Activated CD8-positive, alpha-beta T cell treated with anti-CD3 and anti-CD28 coated beads, Interleukin-2, amount 10 ng/mL, durations not matched to agents 7 days and 5 days (primary cell): ENCODE results near the gene ZFR. TPM values are rescaled to one million over a fixed set of nuclear protein-coding genes. Genes with fewer than 3 reads are reported as not detected.
"Not testable (repeated sequence)": the region's sequence is repeated elsewhere in the genome, so short reads cannot be mapped to it uniquely, and the experiment has no call there.

Experiments
- ATAC-seq: fragments of 150-1000 bp; cut with Tn5 transposase; one replicate; pipeline ENCODE4 v1.10.0; 2021; ENCODE audit warnings: moderate library complexity
- CTCF ChIA-PET: fragments of 350-600 bp; sonication (Branson Sonifier 250); formaldehyde crosslinking; loops from one replicate; lab custom pipeline; 2021; ENCODE audit warnings: antibody characterized with exemption; lab: Charles Lee
- POLR2A ChIA-PET: fragments of 350-600 bp; sonication (Branson Sonifier 250); formaldehyde crosslinking; loops from one replicate; lab custom pipeline; 2021; ENCODE audit warnings: antibody characterized with exemption; lab: Charles Lee
- DNase-seq: peaks from one replicate; pipeline ENCODE4 v3.0.0-alpha.2; 2020
- H3K27ac Mint-ChIP-seq: one replicate; pipeline ENCODE4 v1.8.0; 2021; ENCODE audit warnings: mild to moderate bottlenecking, mixed read lengths
- H3K27me3 Mint-ChIP-seq: one replicate; pipeline ENCODE4 v1.8.0; 2021; ENCODE audit warnings: low read depth, mixed read lengths
- H3K36me3 Mint-ChIP-seq: one replicate; pipeline ENCODE4 v1.8.0; 2021; ENCODE audit warnings: low read depth, mixed read lengths
- H3K4me1 Mint-ChIP-seq: one replicate; pipeline ENCODE4 v1.8.0; 2021; ENCODE audit warnings: low read depth, mixed read lengths
- H3K4me3 Mint-ChIP-seq: one replicate; pipeline ENCODE4 v1.8.0; 2021; ENCODE audit warnings: mild to moderate bottlenecking, mixed read lengths
- H3K9me3 Mint-ChIP-seq: one replicate; pipeline ENCODE4 v1.8.0; 2022; ENCODE audit warnings: mixed read lengths; ENCODE audit not compliant: insufficient read depth
- total RNA-seq, 2 experiments: library from RNA; stranded (reverse); gene quantifications; one replicate each; pipeline ENCODE4 v1.2.3, GENCODE V29; 2021

The ZFR gene
- total RNA-seq, 2 experiments from 2014 or later: 46.3 to 48.7 TPM

GRCh38 chr5:32331217-32331934 is 113.2 kb downstream of the ZFR start:
- CTCF ChIA-PET: interaction anchor here (0.6 to 4.7 kb wide), 8 partner anchors 12 to 1033 kb away, joined by 3 to 134 read pairs (median 4); no protein-coding TSS in a partner anchor
- no peak for ATAC-seq
- H3K36me3 Mint-ChIP-seq: no peaks in the 10 kb centered on the region
- no peaks in the 10 kb centered on the region for H3K27me3 Mint-ChIP-seq
- peaks cover 2% of the 10 kb centered on the region for H3K4me1 Mint-ChIP-seq
- H3K4me3 Mint-ChIP-seq: no peak overlapping the region
- no peak overlapping the region for H3K27ac Mint-ChIP-seq
- POLR2A ChIA-PET: no interaction called here
- no peaks in the 10 kb centered on the region for H3K9me3 Mint-ChIP-seq
- DNase-seq: no peak

- Mint-ChIP-seq H3K4me3 (no peak overlapping the region), H3K9me3 (no peaks in the 10 kb centered on the region), H3K36me3 (no peaks in the 10 kb centered on the region), H3K27ac (no peak overlapping the region), H3K27me3 (no peaks in the 10 kb centered on the region), H3K4me1 (peaks cover 2% of the 10 kb centered on the region)
- POLR2A ChIA-PET: interaction anchor here (1.0 kb wide), 1 partner anchor 41 kb away, joined by 3 read pairs; no protein-coding TSS in a partner anchor
- ATAC-seq: no peak
- CTCF ChIA-PET: interaction anchor here (0.7 to 4.7 kb wide), 22 partner anchors 9 to 254 kb away, joined by 3 to 134 read pairs (median 4); no protein-coding TSS in a partner anchor
- no peak for DNase-seq
Observed at GRCh38 chr5:32330126-32330971, 114.2 kb downstream of the ZFR start.

GRCh38 chr5:32329395-32329834 is 115.1 kb downstream of the ZFR start:
- CTCF ChIA-PET: interaction anchor here (0.5 to 4.7 kb wide), 31 partner anchors 10 to 271 kb away, joined by 3 to 134 read pairs (median 4); no protein-coding TSS in a partner anchor

GRCh38 chr5:32326216-32326772 is 118.2 kb downstream of the ZFR start:
- no peak for DNase-seq
- no peak for ATAC-seq
- Mint-ChIP-seq H3K9me3 (no peaks in the 10 kb centered on the region), H3K4me1 (peaks cover 2% of the 10 kb centered on the region), H3K4me3 (no peak overlapping the region), H3K27ac (no peak overlapping the region), H3K36me3 (peaks cover 6% of the 10 kb centered on the region), H3K27me3 (no peaks in the 10 kb centered on the region)
- POLR2A ChIA-PET: no interaction called here
- CTCF ChIA-PET: no interaction called here

More at GRCh38 chr5:32329395-32329834, 115.1 kb downstream of the ZFR start:
- peak; percentile 67 for DNase-seq
- ATAC-seq: peak; percentile 92
- H3K36me3 Mint-ChIP-seq: no peaks in the 10 kb centered on the region
- peaks cover 2% of the 10 kb centered on the region for H3K4me1 Mint-ChIP-seq
- no peaks in the 10 kb centered on the region for H3K27me3 Mint-ChIP-seq
- H3K27ac Mint-ChIP-seq: no peak overlapping the region
- H3K9me3 Mint-ChIP-seq: no peaks in the 10 kb centered on the region
- POLR2A ChIA-PET: interaction anchor here (1.0 kb wide), 1 partner anchor 40 kb away, joined by 3 read pairs; no protein-coding TSS in a partner anchor
- H3K4me3 Mint-ChIP-seq: no peak overlapping the region

- CTCF ChIA-PET: interaction anchor here (1.3 kb wide), 1 partner anchor 93 kb away, joined by 3 read pairs; no protein-coding TSS in a partner anchor
- no peak for ATAC-seq
Observed at GRCh38 chr5:32325616-32326015, 118.9 kb downstream of the ZFR start.

GRCh38 chr5:32325062-32325461 is 119.5 kb downstream of the ZFR start:
- H3K4me3 Mint-ChIP-seq: no peak overlapping the region
- CTCF ChIA-PET: interaction anchor here (1.3 kb wide), 1 partner anchor 92 kb away, joined by 3 read pairs; no protein-coding TSS in a partner anchor
- H3K9me3 Mint-ChIP-seq: no peaks in the 10 kb centered on the region
- H3K27me3 Mint-ChIP-seq: no peaks in the 10 kb centered on the region
- POLR2A ChIA-PET: no interaction called here
- ATAC-seq (no peak), DNase-seq (no peak)
- H3K27ac Mint-ChIP-seq: no peak overlapping the region
- H3K36me3 Mint-ChIP-seq: peaks cover 6% of the 10 kb centered on the region
- H3K4me1 Mint-ChIP-seq: peaks cover 2% of the 10 kb centered on the region

More at GRCh38 chr5:32325616-32326015, 118.9 kb downstream of the ZFR start:
- no peak overlapping the region for H3K27ac Mint-ChIP-seq
- peaks cover 2% of the 10 kb centered on the region for H3K4me1 Mint-ChIP-seq
- POLR2A ChIA-PET: no interaction called here
- no peak overlapping the region for H3K4me3 Mint-ChIP-seq
- peaks cover 6% of the 10 kb centered on the region for H3K36me3 Mint-ChIP-seq
- no peaks in the 10 kb centered on the region for H3K9me3 Mint-ChIP-seq
- no peaks in the 10 kb centered on the region for H3K27me3 Mint-ChIP-seq
- no peak for DNase-seq

- no peak overlapping the region for H3K27ac Mint-ChIP-seq
- POLR2A ChIA-PET: no interaction called here
- no peak for ATAC-seq
Observed at GRCh38 chr5:32323741-32324140, 120.8 kb downstream of the ZFR start.

GRCh38 chr5:32322882-32323281 is 121.7 kb downstream of the ZFR start:
- H3K9me3 Mint-ChIP-seq: no peaks in the 10 kb centered on the region
- no peak overlapping the region for H3K4me3 Mint-ChIP-seq
- peaks cover 6% of the 10 kb centered on the region for H3K36me3 Mint-ChIP-seq
- H3K4me1 Mint-ChIP-seq: no peaks in the 10 kb centered on the region
- DNase-seq (no peak), ATAC-seq (no peak)
- POLR2A ChIA-PET: no interaction called here
- CTCF ChIA-PET: no interaction called here
- no peak overlapping the region for H3K27ac Mint-ChIP-seq
- H3K27me3 Mint-ChIP-seq: no peaks in the 10 kb centered on the region

More at GRCh38 chr5:32323741-32324140, 120.8 kb downstream of the ZFR start:
- CTCF ChIA-PET: no interaction called here
- H3K36me3 Mint-ChIP-seq: peaks cover 6% of the 10 kb centered on the region
- H3K4me1 Mint-ChIP-seq: no peaks in the 10 kb centered on the region
- no peak for DNase-seq
- H3K4me3 Mint-ChIP-seq: no peak overlapping the region
- H3K9me3 Mint-ChIP-seq: no peaks in the 10 kb centered on the region
- H3K27me3 Mint-ChIP-seq: no peaks in the 10 kb centered on the region

- H3K36me3 Mint-ChIP-seq, DNase-seq, ATAC-seq, H3K27ac Mint-ChIP-seq, H3K4me3 Mint-ChIP-seq, H3K4me1 Mint-ChIP-seq, H3K27me3 Mint-ChIP-seq, POLR2A ChIA-PET, CTCF ChIA-PET, H3K9me3 Mint-ChIP-seq: not testable (repeated sequence)
Observed at GRCh38 chr5:32321787-32322186, 122.8 kb downstream of the ZFR start.

- Mint-ChIP-seq H3K4me1 (no peaks in the 10 kb centered on the region), H3K9me3 (no peaks in the 10 kb centered on the region), H3K27ac (no peak overlapping the region), H3K36me3 (peaks cover 6% of the 10 kb centered on the region), H3K27me3 (no peaks in the 10 kb centered on the region), H3K4me3 (no peak overlapping the region)
- ATAC-seq (no peak), DNase-seq (no peak)
- ChIA-PET POLR2A (no interaction called here), CTCF (no interaction called here)
Observed at GRCh38 chr5:32320576-32320975, 124.0 kb downstream of the ZFR start.

GRCh38 chr5:32319926-32320543 is 124.5 kb downstream of the ZFR start:
- no peak for ATAC-seq
- no peaks in the 10 kb centered on the region for H3K9me3 Mint-ChIP-seq
- no peak overlapping the region for H3K27ac Mint-ChIP-seq
- no peak overlapping the region for H3K4me3 Mint-ChIP-seq
- H3K4me1 Mint-ChIP-seq: no peaks in the 10 kb centered on the region
- ChIA-PET CTCF (interaction anchor here (1.1 to 1.7 kb wide), 2 partner anchors 8 to 88 kb away, joined by 3 to 6 read pairs; no protein-coding TSS in a partner anchor), POLR2A (no interaction called here)
- no peaks in the 10 kb centered on the region for H3K27me3 Mint-ChIP-seq
- DNase-seq: no peak
- H3K36me3 Mint-ChIP-seq: peaks cover 6% of the 10 kb centered on the region
